ENCODE measurements around the gene VPS35L. TPM values are rescaled to one million over a fixed set of nuclear protein-coding genes. Genes with fewer than 3 reads are reported as not detected.
"Not testable (repeated sequence)": the region's sequence is repeated elsewhere in the genome, so short reads cannot be mapped to it uniquely, and the experiment has no call there.

The VPS35L gene
- total RNA-seq, 2 donors from 2014 or later, result 58.8 to 74.0 TPM

DNA sequence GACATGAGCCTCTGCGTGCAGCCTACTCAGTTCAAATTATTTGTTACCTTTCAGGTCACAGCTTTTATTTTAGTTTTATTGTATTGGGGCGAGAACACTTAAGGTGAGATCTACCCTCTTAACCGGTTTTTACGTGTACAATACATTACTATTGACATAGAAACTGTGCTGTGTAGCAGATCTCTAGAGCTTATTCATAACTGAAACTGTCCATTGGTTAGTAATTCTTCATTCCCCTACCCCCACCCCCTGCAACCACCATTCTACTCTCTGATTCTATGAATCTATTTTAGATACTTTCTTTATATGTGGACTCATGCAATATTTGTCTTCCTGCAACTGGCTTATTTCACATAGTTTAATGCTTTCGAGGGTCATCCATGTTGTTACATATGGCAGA, 119.0 kb downstream of the VPS35L start:
- no peaks in the 10 kb centered on the region for H3K36me3 ChIP-seq
- TF ChIP-seq POLR2AphosphoS5 (IDR thresholded peaks at IDR 0.05) (no peak), POLR2A (IDR thresholded peaks at IDR 0.05) (no peak)
- TF ChIP-seq, protein P1, sequence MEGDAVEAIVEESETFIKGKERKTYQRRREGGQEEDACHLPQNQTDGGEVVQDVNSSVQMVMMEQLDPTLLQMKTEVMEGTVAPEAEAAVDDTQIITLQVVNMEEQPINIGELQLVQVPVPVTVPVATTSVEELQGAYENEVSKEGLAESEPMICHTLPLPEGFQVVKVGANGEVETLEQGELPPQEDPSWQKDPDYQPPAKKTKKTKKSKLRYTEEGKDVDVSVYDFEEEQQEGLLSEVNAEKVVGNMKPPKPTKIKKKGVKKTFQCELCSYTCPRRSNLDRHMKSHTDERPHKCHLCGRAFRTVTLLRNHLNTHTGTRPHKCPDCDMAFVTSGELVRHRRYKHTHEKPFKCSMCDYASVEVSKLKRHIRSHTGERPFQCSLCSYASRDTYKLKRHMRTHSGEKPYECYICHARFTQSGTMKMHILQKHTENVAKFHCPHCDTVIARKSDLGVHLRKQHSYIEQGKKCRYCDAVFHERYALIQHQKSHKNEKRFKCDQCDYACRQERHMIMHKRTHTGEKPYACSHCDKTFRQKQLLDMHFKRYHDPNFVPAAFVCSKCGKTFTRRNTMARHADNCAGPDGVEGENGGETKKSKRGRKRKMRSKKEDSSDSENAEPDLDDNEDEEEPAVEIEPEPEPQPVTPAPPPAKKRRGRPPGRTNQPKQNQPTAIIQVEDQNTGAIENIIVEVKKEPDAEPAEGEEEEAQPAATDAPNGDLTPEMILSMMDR (IDR thresholded peaks at IDR 0.05), result no peak
- no peaks in the 10 kb centered on the region for H3K4me1 ChIP-seq (replicated peaks)
- H3K27me3 ChIP-seq (replicated peaks; ENCODE audit: insufficient read depth), result no peaks in the 10 kb centered on the region
- 98% methylated on average over 5 of the region's 5 CpGs for WGBS
- intact Hi-C loops (cut with DNase I), result no loop called here
- H3K9me3 ChIP-seq, result no peaks in the 10 kb centered on the region
- H3K27ac ChIP-seq, result no peak overlapping the region
- no peak for DNase-seq (ENCODE audit: low spot score)
- no peak overlapping the region for H3K4me3 ChIP-seq

DNA sequence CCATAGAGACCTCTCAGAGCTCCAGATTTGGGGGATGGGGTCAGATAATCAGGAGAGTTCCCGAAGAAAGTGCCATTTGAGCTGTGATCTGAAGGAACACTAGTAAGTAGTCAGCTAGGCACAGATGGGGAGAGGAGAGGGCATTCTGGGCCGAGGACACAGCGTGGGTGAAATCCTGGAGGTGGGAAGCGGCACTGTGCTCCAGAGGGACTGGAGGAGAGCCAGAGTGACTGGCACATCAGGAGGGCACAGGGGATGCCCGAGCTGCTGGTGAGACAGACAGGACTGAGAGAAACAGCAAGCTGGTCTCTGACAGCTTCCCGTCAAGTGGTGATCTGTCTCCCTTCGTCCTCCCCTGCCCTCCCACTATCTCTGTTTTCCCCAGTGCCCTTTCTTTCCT, 121.9 kb downstream of the VPS35L start:
- DNase-seq (ENCODE audit: low spot score), result no peak
- Histone ChIP-seq H3K4me1 (replicated peaks) (no peaks in the 10 kb centered on the region), H3K36me3 (peaks cover 0 to 4% of the 10 kb centered on the region in 2 donors), H3K9me3 (no peaks in the 10 kb centered on the region), H3K27ac (no peak overlapping the region), H3K27me3 (replicated peaks; ENCODE audit: insufficient read depth) (no peaks in the 10 kb centered on the region), H3K4me3 (no peak overlapping the region)
- intact Hi-C loops (cut with DNase I), result no loop called here
- WGBS, result 86% methylated on average over 7 of the region's 7 CpGs
- TF ChIP-seq POLR2A (IDR thresholded peaks at IDR 0.05) (no peak), POLR2AphosphoS5 (IDR thresholded peaks at IDR 0.05) (no peak)
- TF ChIP-seq, protein P1 (IDR thresholded peaks at IDR 0.05), result no peak

DNA sequence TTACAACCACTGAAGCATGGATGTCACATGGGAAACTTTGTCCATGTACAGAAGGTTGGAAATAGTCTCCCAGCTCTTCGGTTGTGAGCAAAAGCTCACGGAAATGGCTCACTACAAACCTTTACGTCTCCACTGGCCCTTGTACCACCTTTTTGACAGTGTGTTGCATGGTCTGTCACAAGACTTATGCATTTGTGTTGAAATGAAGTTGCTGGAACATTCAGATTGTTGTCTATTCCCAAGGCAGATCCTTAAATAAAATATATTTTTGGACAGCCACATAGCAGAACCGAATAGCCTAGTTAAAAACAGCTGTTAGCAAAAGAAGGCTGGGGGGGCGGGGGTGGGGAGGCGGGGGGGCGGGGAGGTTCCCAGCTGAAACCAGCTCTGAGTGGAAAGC, 123.3 kb downstream of the VPS35L start:
- Histone ChIP-seq H3K27me3 (replicated peaks; ENCODE audit: insufficient read depth) (no peaks in the 10 kb centered on the region), H3K27ac (no peak overlapping the region), H3K9me3 (no peaks in the 10 kb centered on the region), H3K4me3 (no peak overlapping the region), H3K4me1 (replicated peaks) (no peaks in the 10 kb centered on the region), H3K36me3 (peaks cover 0 to 4% of the 10 kb centered on the region in 2 donors)
- TF ChIP-seq POLR2A (IDR thresholded peaks at IDR 0.05) (no peak), POLR2AphosphoS5 (IDR thresholded peaks at IDR 0.05) (no peak)
- TF ChIP-seq, protein P1 (IDR thresholded peaks at IDR 0.05), result no peak
- intact Hi-C loops (cut with DNase I), result no loop called here
- WGBS, result 85% methylated on average over 7 of the region's 7 CpGs
- no peak for DNase-seq (ENCODE audit: low spot score)

DNA sequence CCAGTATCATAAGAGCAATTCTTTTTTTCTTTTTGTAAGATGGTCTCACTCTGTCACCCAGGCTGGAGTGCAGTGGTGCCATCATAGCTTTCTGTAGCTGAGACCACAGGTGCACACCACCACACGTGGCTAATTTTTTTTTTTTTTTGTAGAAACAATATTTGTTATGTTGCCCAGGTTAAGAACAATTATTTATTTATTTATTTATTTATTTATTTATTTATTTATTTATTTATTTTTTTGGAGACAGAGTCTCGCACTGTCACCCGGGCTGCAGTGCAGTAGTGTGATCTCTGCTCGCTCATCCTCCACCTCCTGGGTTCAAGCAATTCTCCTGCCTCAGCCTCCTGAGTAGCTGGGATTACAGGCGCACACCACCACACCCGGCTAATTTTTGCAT, 123.8 kb downstream of the VPS35L start:
- H3K27me3 ChIP-seq (replicated peaks; ENCODE audit: insufficient read depth); H3K4me1 ChIP-seq (replicated peaks); H3K36me3 ChIP-seq; DNase-seq (ENCODE audit: low spot score); intact Hi-C loops (cut with DNase I); H3K9me3 ChIP-seq; H3K27ac ChIP-seq; H3K4me3 ChIP-seq: not testable (repeated sequence)
- 96% methylated on average over 6 of the region's 6 CpGs for WGBS

DNA sequence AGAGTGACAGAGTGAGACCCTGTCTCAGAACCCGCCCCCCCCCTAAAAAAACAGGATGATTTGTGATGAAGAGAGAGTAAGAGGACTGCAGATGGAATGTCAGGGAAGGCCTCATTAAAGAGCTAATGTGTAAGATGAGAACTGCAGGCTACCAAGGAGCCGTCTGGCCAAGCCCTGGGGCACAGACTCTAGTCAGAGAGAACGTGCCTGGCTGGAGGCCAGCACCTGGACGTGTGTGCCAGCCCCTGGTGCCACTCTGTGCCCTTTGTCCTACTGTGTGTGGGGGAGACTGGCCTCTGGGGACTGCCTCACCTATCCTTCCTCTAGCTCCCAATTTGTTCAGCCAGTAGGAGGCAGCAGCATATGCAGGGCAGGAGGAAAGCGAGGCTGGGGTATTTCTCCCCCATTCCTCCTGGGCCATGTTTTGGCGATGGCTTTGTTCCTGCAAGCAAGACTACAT, 125.4 kb downstream of the VPS35L start:
- 60% methylated on average over 6 of the region's 6 CpGs for WGBS
- H3K4me1 ChIP-seq (replicated peaks), result no peaks in the 10 kb centered on the region
- intact Hi-C loops (cut with DNase I), result no loop called here
- no peak for DNase-seq (ENCODE audit: low spot score)
- no peak for TF ChIP-seq POLR2A (IDR thresholded peaks at IDR 0.05)
- TF ChIP-seq, protein P1 (IDR thresholded peaks at IDR 0.05), result peak in 1 of 4 experiments; percentile 16
- TF ChIP-seq POLR2AphosphoS5 (IDR thresholded peaks at IDR 0.05), result no peak
- H3K27me3 ChIP-seq (replicated peaks; ENCODE audit: insufficient read depth), result no peaks in the 10 kb centered on the region
- no peak overlapping the region for H3K4me3 ChIP-seq
- H3K9me3 ChIP-seq, result no peaks in the 10 kb centered on the region
- no peak overlapping the region for H3K27ac ChIP-seq
- H3K36me3 ChIP-seq, result peaks cover 0 to 4% of the 10 kb centered on the region in 2 donors

Data from prostate gland (tissue), 2 donors.